PC-3 (cell line): Measurements from ENCODE around the gene OR5H15. TPM values are rescaled to one million over a fixed set of nuclear protein-coding genes. Genes with fewer than 3 reads are reported as not detected.
"Not testable (repeated sequence)": the region's sequence is repeated elsewhere in the genome, so short reads cannot be mapped to it uniquely, and the experiment has no call there.

Experiments used
- ATAC-seq: fragments of 200-7000 bp; cut with Tn5 transposase; 2 replicates; pipeline ENCODE4 v1.9.1; 2020; ENCODE audit warnings: mild to moderate bottlenecking, moderate library complexity
- BruUV-seq: library from RNA; stranded (reverse); fragments of 400-500 nt; replicated peaks from 2 replicates; lab custom pipeline; 2021; lab: Mats Ljungman, UMichigan
- CTCF ChIA-PET: fragments of 300-600 bp; sonication (Branson Sonifier 250); formaldehyde crosslinking; loops from one replicate; lab custom pipeline; 2022; ENCODE audit warnings: antibody characterized with exemption; lab: Charles Lee
- POLR2A ChIA-PET: fragments of 300-600 bp; sonication (Branson Sonifier 250); formaldehyde crosslinking; loops from one replicate; lab custom pipeline; 2022; ENCODE audit warnings: antibody characterized with exemption; ENCODE audit not compliant: unreplicated experiment; lab: Charles Lee
- DNase-seq: peaks from one replicate; pipeline ENCODE4 v3.0.0-alpha.2; 2015
- H2AFZ ChIP-seq: fragments of 300-600 bp; sonication (generic); 2 replicates; pipeline ENCODE4 v1.6.0; 2016; ENCODE audit warnings: antibody characterized with exemption, low read length
- H3F3A ChIP-seq: fragments of 300-600 bp; sonication (generic); one replicate; pipeline ENCODE4 v1.6.0; 2017; ENCODE audit warnings: antibody characterized with exemption, low read length, control low read depth, mild to moderate bottlenecking; ENCODE audit not compliant: unreplicated experiment
- H3K27ac ChIP-seq: fragments of 300-600 bp; sonication (generic); 2 replicates; pipeline ENCODE4 v1.5.1; 2016; ENCODE audit warnings: mild to moderate bottlenecking, low read length
- H3K27me3 ChIP-seq: fragments of 300-600 bp; sonication (generic); 2 replicates; pipeline ENCODE4 v1.6.1; 2016; ENCODE audit warnings: low read length, mixed read lengths
- H3K36me3 ChIP-seq: fragments of 300-600 bp; sonication (generic); 2 replicates; pipeline ENCODE4 v1.6.1; 2016; ENCODE audit warnings: low read depth, mixed run types, low read length, mixed read lengths
- H3K4me1 ChIP-seq: fragments of 300-600 bp; sonication (generic); 2 replicates; pipeline ENCODE4 v1.5.1; 2016; ENCODE audit warnings: low read length; ENCODE audit not compliant: insufficient read depth
- H3K4me2 ChIP-seq: fragments of 300-600 bp; sonication (generic); 2 replicates; pipeline ENCODE4 v1.6.0; 2016; ENCODE audit warnings: low read length
- H3K4me3 ChIP-seq: fragments of 300-600 bp; sonication (generic); 2 replicates; pipeline ENCODE4 v1.5.1; 2016; ENCODE audit warnings: mild to moderate bottlenecking, low read length, mixed read lengths
- H3K79me2 ChIP-seq: fragments of 300-600 bp; sonication (generic); 2 replicates; pipeline ENCODE4 v1.6.1; 2017; ENCODE audit warnings: low read length, mixed read lengths
- H3K9ac ChIP-seq: fragments of 300-600 bp; sonication (generic); 2 replicates; pipeline ENCODE4 v1.6.0; 2016; ENCODE audit warnings: mild to moderate bottlenecking, low read length
- H3K9me2 ChIP-seq: fragments of 300-600 bp; sonication (generic); replicated peaks from 2 replicates; pipeline ENCODE4 v1.6.1; 2016; ENCODE audit warnings: mixed run types, low read length, mixed read lengths
- H3K9me3 ChIP-seq: fragments of 300-600 bp; sonication (generic); 2 replicates; pipeline ENCODE4 v1.6.1; 2016; ENCODE audit warnings: low read length, mixed read lengths
- H4K20me1 ChIP-seq: fragments of 300-600 bp; sonication (generic); 2 replicates; pipeline ENCODE4 v1.6.1; 2016; ENCODE audit warnings: low read length, mixed read lengths
- CTCF ChIP-seq: fragments of 300-600 bp; sonication (generic); conservative IDR thresholded peaks from 2 replicates; pipeline ENCODE4 v1.5.1; 2017; ENCODE audit warnings: antibody characterized with exemption, low read depth, mild to moderate bottlenecking, low read length
- EZH2 ChIP-seq: fragments of 300-600 bp; sonication (generic); IDR thresholded peaks from one replicate; pipeline ENCODE4 v1.6.1; 2017; ENCODE audit warnings: antibody characterized with exemption, mild to moderate bottlenecking, low read length; ENCODE audit not compliant: unreplicated experiment
- EZH2phosphoT487 ChIP-seq: fragments of 300-600 bp; sonication (generic); IDR thresholded peaks from 2 replicates; pipeline ENCODE4 v1.6.1; 2018; ENCODE audit warnings: mild to moderate bottlenecking, antibody characterized with exemption, low read length, borderline replicate concordance
- intact Hi-C: fragments of 100-400 bp; cut with micrococcal nuclease; formaldehyde crosslinking; loops from 2 replicates; pipeline ENCODE4 v1.9.0; 2023
- total RNA-seq: library from RNA; depleted of rRNA; stranded (reverse); fragments of >200 nt; gene quantifications from 2 replicates; pipeline ENCODE4 v1.2.3, GENCODE V29; 2014

The OR5H15 gene
- total RNA-seq, 1 experiment from 2014 or later: not detected

GRCh38 chr3:98188545-98188944 lies 22.0 kb downstream of the OR5H15 start:
- Histone ChIP-seq H3K27ac (no peak overlapping the region), H3K4me1 (no peaks in the 10 kb centered on the region), H3K79me2 (no peaks in the 10 kb centered on the region), H3K9ac (no peak overlapping the region), H3K36me3 (no peaks in the 10 kb centered on the region), H3K9me3 (no peaks in the 10 kb centered on the region), H3K27me3 (peaks cover 13% of the 10 kb centered on the region; the same call in 1 of the 2 replicates), H4K20me1 (no peaks in the 10 kb centered on the region), H2AFZ (no peak overlapping the region), H3F3A (no peaks in the 10 kb centered on the region), H3K9me2 (no peaks in the 10 kb centered on the region), H3K4me3 (no peak overlapping the region), H3K4me2 (no peak overlapping the region)
- BruUV-seq: no TSS peak
- intact Hi-C loops: loop anchor here (1.0 to 5.0 kb wide), 3 partner anchors 141 to 384 kb away; no protein-coding TSS in a partner anchor
- TF ChIP-seq EZH2phosphoT487: no peak
- peak; percentile 65 for TF ChIP-seq CTCF
- TF ChIP-seq EZH2: no peak
- DNase-seq (peak; percentile 56), ATAC-seq (peak; percentile 85)
- POLR2A ChIA-PET: no interaction called here
- CTCF ChIA-PET: interaction anchor here (1.0 kb wide), 1 partner anchor 141 kb away, joined by 3 read pairs; no protein-coding TSS in a partner anchor

DNA sequence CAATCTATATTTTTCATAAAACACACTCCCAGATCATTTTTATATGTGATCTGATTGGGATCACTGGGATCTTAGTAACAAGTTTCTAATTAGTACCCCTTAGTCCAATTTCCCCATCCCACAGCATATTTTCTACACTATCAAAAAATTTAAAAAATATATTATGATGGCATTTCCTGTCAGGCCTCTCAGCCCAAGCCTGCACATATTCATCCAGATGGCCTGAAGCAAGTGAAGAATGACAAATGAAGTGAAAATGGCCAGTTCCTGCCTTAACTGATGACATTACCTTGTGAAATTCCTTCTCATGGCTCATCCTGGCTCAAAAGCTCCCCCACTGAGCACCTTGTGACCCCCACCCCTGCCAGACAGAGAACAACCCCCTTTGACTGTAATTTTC lies 24.4 kb downstream of the OR5H15 start:
- H3K4me3 ChIP-seq, H3K79me2 ChIP-seq, DNase-seq, H3K9me2 ChIP-seq, H3K27ac ChIP-seq, H3K4me2 ChIP-seq, POLR2A ChIA-PET, H3K4me1 ChIP-seq, H3K9ac ChIP-seq, H4K20me1 ChIP-seq, H3F3A ChIP-seq, H2AFZ ChIP-seq, ATAC-seq, intact Hi-C loops, CTCF ChIA-PET, H3K36me3 ChIP-seq, H3K9me3 ChIP-seq, BruUV-seq: not testable (repeated sequence)
- H3K27me3 ChIP-seq: peaks cover 15% of the 10 kb centered on the region; the same call in 1 of the 2 replicates

DNA sequence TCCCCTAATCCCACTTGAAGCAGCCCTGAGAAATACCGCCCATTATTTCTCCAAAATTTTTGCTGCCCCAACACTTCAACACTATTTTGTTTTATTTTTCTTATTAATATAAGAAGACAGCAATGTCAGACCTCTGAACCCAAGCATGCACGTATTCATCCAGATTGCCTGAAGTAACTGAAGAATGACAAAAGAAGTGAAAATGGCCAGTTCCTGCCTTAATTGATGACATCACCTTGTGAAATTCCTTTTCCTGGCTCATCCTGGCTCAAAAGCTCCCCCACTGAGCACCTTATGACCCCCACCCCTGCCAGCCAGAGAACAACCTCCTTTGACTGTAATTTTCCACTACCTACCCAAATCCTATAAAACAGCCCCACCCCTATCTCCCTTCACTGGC lies 29.8 kb downstream of the OR5H15 start:
- H3K9ac ChIP-seq, H3K4me2 ChIP-seq, DNase-seq, intact Hi-C loops, H3K79me2 ChIP-seq, H3K4me1 ChIP-seq, H3K9me2 ChIP-seq, H3K27ac ChIP-seq, ATAC-seq, H3K36me3 ChIP-seq, H3F3A ChIP-seq, CTCF ChIA-PET, POLR2A ChIA-PET, H3K4me3 ChIP-seq, H4K20me1 ChIP-seq, BruUV-seq, H3K9me3 ChIP-seq, H2AFZ ChIP-seq: not testable (repeated sequence)
- H3K27me3 ChIP-seq: peaks cover 17% of the 10 kb centered on the region

- POLR2A ChIA-PET: no interaction called here
- no peak for ATAC-seq
- no peaks in the 10 kb centered on the region for H3K9me3 ChIP-seq
Measured at GRCh38 chr3:98199020-98199419, 32.5 kb downstream of the OR5H15 start.

More at GRCh38 chr3:98199020-98199419, 32.5 kb downstream of the OR5H15 start:
- Histone ChIP-seq H2AFZ (no peak overlapping the region), H3K27me3 (peaks cover 16% of the 10 kb centered on the region), H3K27ac (no peak overlapping the region), H3K79me2 (no peaks in the 10 kb centered on the region), H3F3A (no peaks in the 10 kb centered on the region), H3K4me2 (no peak overlapping the region), H3K9ac (no peak overlapping the region), H3K36me3 (no peaks in the 10 kb centered on the region), H3K4me1 (no peaks in the 10 kb centered on the region), H3K9me2 (no peaks in the 10 kb centered on the region), H3K4me3 (no peak overlapping the region), H4K20me1 (no peaks in the 10 kb centered on the region)
- CTCF ChIA-PET: no interaction called here
- peak; percentile 7 for DNase-seq
- TF ChIP-seq EZH2phosphoT487 (no peak), EZH2 (no peak), CTCF (no peak)
- intact Hi-C loops: no loop called here
- BruUV-seq: no TSS peak
